H9 (cell line): Measurements from ENCODE around the gene ULBP3. TPM values are rescaled to one million over a fixed set of nuclear protein-coding genes. Genes with fewer than 3 reads are reported as not detected.

Experiments used
- DNase-seq: peaks from one replicate; pipeline ENCODE4 v3.0.0-alpha.2; 2017
- H2AFZ ChIP-seq: one replicate; pipeline ENCODE4 v1.6.1; 2013; ENCODE audit warnings: mild to moderate bottlenecking, low read length, control low read depth, moderate library complexity
- H2AK5ac ChIP-seq: 2 replicates; pipeline ENCODE4 v1.6.1; 2013; ENCODE audit warnings: low read length, control low read depth, mixed read lengths; ENCODE audit not compliant: insufficient read length
- H2BK120ac ChIP-seq: one replicate; pipeline ENCODE4 v1.6.1; 2013; ENCODE audit warnings: low read depth, mild to moderate bottlenecking, low read length, control low read depth, inconsistent platforms; ENCODE audit not compliant: poor library complexity, severe bottlenecking
- H2BK12ac ChIP-seq: 2 replicates; pipeline ENCODE4 v1.6.1; 2013; ENCODE audit warnings: low read length, control low read depth, mixed read lengths, low read depth; ENCODE audit not compliant: insufficient read length
- H2BK15ac ChIP-seq: 2 replicates; pipeline ENCODE4 v1.6.1; 2013; ENCODE audit warnings: low read depth, low read length, control low read depth
- H2BK20ac ChIP-seq: one replicate; pipeline ENCODE4 v1.6.1; 2013; ENCODE audit warnings: low read depth, mild to moderate bottlenecking, low read length, control low read depth, inconsistent platforms; ENCODE audit not compliant: poor library complexity, severe bottlenecking
- H2BK5ac ChIP-seq: 2 replicates; pipeline ENCODE4 v1.6.1; 2013; ENCODE audit warnings: low read length, control low read depth, mixed read lengths; ENCODE audit not compliant: insufficient read length
- H3K14ac ChIP-seq: 2 replicates; pipeline ENCODE4 v1.6.1; 2013; ENCODE audit warnings: low read length, control low read depth; ENCODE audit not compliant: insufficient read depth
- H3K18ac ChIP-seq: 2 replicates; pipeline ENCODE4 v1.6.1; 2013; ENCODE audit warnings: low read depth, mild to moderate bottlenecking, mixed read lengths, low read length, control low read depth; ENCODE audit not compliant: insufficient read length
- H3K23ac ChIP-seq: 2 replicates; pipeline ENCODE4 v1.6.1; 2013; ENCODE audit warnings: low read length, control low read depth, mixed read lengths, low read depth; ENCODE audit not compliant: insufficient read length
- H3K23me2 ChIP-seq: 2 replicates; pipeline ENCODE4 v1.6.1; 2013; ENCODE audit warnings: low read depth, mild to moderate bottlenecking, mixed read lengths, low read length, control low read depth; ENCODE audit not compliant: insufficient read length, poor library complexity, severe bottlenecking
- H3K27ac ChIP-seq: 2 replicates; pipeline ENCODE4 v1.5.1; 2013; ENCODE audit warnings: low read length, control low read depth, mixed read lengths, low read depth; ENCODE audit not compliant: insufficient read length
- H3K27me3 ChIP-seq: 2 replicates; pipeline ENCODE4 v1.6.1; 2013; ENCODE audit warnings: low read length, control low read depth, inconsistent platforms; ENCODE audit not compliant: insufficient read depth
- H3K4ac ChIP-seq: 2 replicates; pipeline ENCODE4 v1.6.1; 2013; ENCODE audit warnings: low read depth, mild to moderate bottlenecking, control low read depth, inconsistent platforms, low read length, moderate library complexity
- H3K4me1 ChIP-seq: 2 replicates; pipeline ENCODE4 v1.6.1; 2013; ENCODE audit warnings: low read length, control low read depth, inconsistent platforms; ENCODE audit not compliant: insufficient read depth
- H3K4me2 ChIP-seq: 2 replicates; pipeline ENCODE4 v1.6.1; 2013; ENCODE audit warnings: low read length, control low read depth, mixed read lengths; ENCODE audit not compliant: insufficient read length, insufficient read depth
- H3K56ac ChIP-seq: 2 replicates; pipeline ENCODE4 v1.6.1; 2013; ENCODE audit warnings: low read depth, mild to moderate bottlenecking, mixed read lengths, low read length, control low read depth; ENCODE audit not compliant: insufficient read length
- H3K79me1 ChIP-seq: 2 replicates; pipeline ENCODE4 v1.6.1; 2013; ENCODE audit warnings: low read depth, mild to moderate bottlenecking, moderate library complexity, low read length, control low read depth, inconsistent platforms; ENCODE audit not compliant: insufficient read depth, poor library complexity, severe bottlenecking
- H3K79me2 ChIP-seq: 2 replicates; pipeline ENCODE4 v1.6.1; 2013; ENCODE audit warnings: low read length, control low read depth, inconsistent platforms; ENCODE audit not compliant: insufficient read depth
- H3K9ac ChIP-seq: 2 replicates; pipeline ENCODE4 v1.6.1; 2013; ENCODE audit warnings: low read length, control low read depth, mixed read lengths; ENCODE audit not compliant: insufficient read length; ENCODE audit errors: extremely low read depth
- H3K9me3 ChIP-seq: one replicate; pipeline ENCODE4 v1.6.1; 2013; ENCODE audit warnings: low read depth, low read length, inconsistent platforms; ENCODE audit not compliant: control insufficient read depth
- H3T11ph ChIP-seq: one replicate; pipeline ENCODE4 v1.6.1; 2013; ENCODE audit warnings: mild to moderate bottlenecking, low read length, control low read depth, inconsistent platforms
- H4K20me1 ChIP-seq: one replicate; pipeline ENCODE4 v1.6.1; 2013; ENCODE audit not compliant: control insufficient read depth, insufficient read length, insufficient read depth
- H4K5ac ChIP-seq: 2 replicates; pipeline ENCODE4 v1.6.1; 2013; ENCODE audit warnings: low read depth, mild to moderate bottlenecking, mixed read lengths, low read length, control low read depth; ENCODE audit not compliant: insufficient read length
- H4K8ac ChIP-seq: replicated peaks from 2 replicates; pipeline ENCODE4 v1.6.1; 2013; ENCODE audit warnings: low read length, control low read depth, mixed read lengths, low read depth; ENCODE audit not compliant: insufficient read length
- H4K91ac ChIP-seq: 2 replicates; pipeline ENCODE4 v1.6.1; 2013; ENCODE audit warnings: low read depth, mild to moderate bottlenecking, moderate library complexity, mixed read lengths, low read length, control low read depth; ENCODE audit not compliant: insufficient read length
- H3K27ac Mint-ChIP-seq, 3 experiments: 2 replicates in 2 of 3; 3 replicates in 1 of 3; pipeline ENCODE4 v1.8.0; 2020 to 2021; ENCODE audit warnings: mixed read lengths in 3 of 3, mild to moderate bottlenecking in 1 of 3, moderate library complexity in 1 of 3
- H3K27me3 Mint-ChIP-seq: 2 replicates; pipeline ENCODE4 v1.8.0; 2021; ENCODE audit warnings: low read depth, mild to moderate bottlenecking, moderate library complexity, mixed read lengths
- H3K36me3 Mint-ChIP-seq, 3 experiments: 2 replicates in 2 of 3; 3 replicates in 1 of 3; pipeline ENCODE4 v1.8.0; 2020 to 2021; ENCODE audit warnings: low read depth in 3 of 3, mixed read lengths in 3 of 3; ENCODE audit not compliant: insufficient read depth in 1 of 3
- H3K4me1 Mint-ChIP-seq, 2 experiments: 2 replicates each; pipeline ENCODE4 v1.8.0; 2020; ENCODE audit warnings: mixed read lengths in 2 of 2
- H3K4me3 Mint-ChIP-seq, 2 experiments: 2 replicates in 1 of 2; 3 replicates in 1 of 2; pipeline ENCODE4 v1.8.0; 2020 to 2021; ENCODE audit warnings: mild to moderate bottlenecking in 2 of 2, mixed read lengths in 2 of 2, moderate library complexity in 1 of 2
- H3K9me3 Mint-ChIP-seq, 2 experiments: 2 replicates in 1 of 2; 3 replicates in 1 of 2; pipeline ENCODE4 v1.8.0; 2020; ENCODE audit warnings: mild to moderate bottlenecking in 2 of 2, mixed read lengths in 2 of 2, moderate library complexity in 1 of 2
- CTCF ChIP-seq: fragments of 200-600 bp; sonication (generic); conservative IDR thresholded peaks from 3 replicates; pipeline ENCODE4 v1.8.0; 2021; ENCODE audit warnings: antibody characterized with exemption, mild to moderate bottlenecking
- WGBS: extraction: QIAGEN DNeasy Blood & Tissue Kit; methylation state at CpG from one replicate; pipeline ENCODE4 v1.1.7; 2013; ENCODE audit warnings: missing lambda C conversion rate, low lambda C conversion rate, mixed read lengths; ENCODE audit not compliant: insufficient read length; ENCODE audit errors: extremely low coverage; 5-methylcytosine and 5-hydroxymethylcytosine counted together
- total RNA-seq: library from RNA; stranded (reverse); gene quantifications from 2 replicates; pipeline ENCODE4 v1.2.1, GENCODE V29; 2021

Gene ULBP3
- total RNA-seq, 1 experiment from 2014 or later, result 5.8 TPM

DNA sequence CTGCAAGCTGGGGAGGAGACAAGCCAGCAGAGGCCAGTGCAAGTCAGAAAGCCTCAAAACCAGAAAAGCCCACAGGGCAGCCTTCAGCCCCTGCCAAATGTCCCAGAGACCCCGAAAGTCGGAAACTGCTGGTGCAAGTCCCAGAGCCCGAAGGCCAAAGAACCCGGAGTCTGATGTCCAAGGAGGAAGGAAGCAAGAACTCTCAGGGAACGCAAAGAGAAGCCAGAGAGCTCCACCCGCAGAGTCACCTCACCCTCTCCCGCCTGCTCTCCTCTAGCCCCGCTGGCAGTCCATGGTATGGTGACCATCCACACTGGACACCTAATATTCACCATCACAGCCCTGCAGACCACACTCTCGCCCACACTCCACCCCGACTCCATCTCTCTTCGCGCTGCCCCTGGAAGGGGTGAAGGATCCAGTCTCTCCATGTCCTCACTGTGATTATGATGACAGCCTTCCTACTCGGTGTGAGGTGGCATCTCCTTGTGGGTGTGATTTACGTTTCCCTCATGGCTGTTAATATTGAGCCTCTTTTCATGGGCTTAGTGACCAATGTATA lies 10.6 kb downstream of the ULBP3 start:
- H2BK5ac ChIP-seq, result no peak overlapping the region
- no peaks in the 10 kb centered on the region for H3K79me1 ChIP-seq
- H3K4me1 Mint-ChIP-seq, result no peaks in the 10 kb centered on the region
- no peak overlapping the region for H3K18ac ChIP-seq
- no peak overlapping the region for H2BK12ac ChIP-seq
- H3T11ph ChIP-seq, result no peak overlapping the region
- no peak overlapping the region for H3K27ac ChIP-seq
- H3K23me2 ChIP-seq, result no peaks in the 10 kb centered on the region
- no peaks in the 10 kb centered on the region; the same call in 1 of the 2 replicates for H3K27me3 ChIP-seq
- no peak overlapping the region for H2BK120ac ChIP-seq
- H3K79me2 ChIP-seq, result no peaks in the 10 kb centered on the region
- no peak overlapping the region for H2AFZ ChIP-seq
- H4K20me1 ChIP-seq, result no peaks in the 10 kb centered on the region
- no peak overlapping the region for H4K8ac ChIP-seq
- no peaks in the 10 kb centered on the region for H3K9me3 ChIP-seq
- no peak overlapping the region for H3K23ac ChIP-seq
- no peak overlapping the region for H2BK15ac ChIP-seq
- no peak for TF ChIP-seq CTCF
- no peak overlapping the region for H3K4ac ChIP-seq
- H3K4me1 ChIP-seq, result no peaks in the 10 kb centered on the region
- no peak overlapping the region for H3K27ac Mint-ChIP-seq
- no peak overlapping the region; the same call in 1 of the 2 replicates for H3K14ac ChIP-seq
- DNase-seq, result no peak
- H3K9me3 Mint-ChIP-seq, result peaks cover 17 to 21% of the 10 kb centered on the region in 2 experiments
- no peak overlapping the region for H2BK20ac ChIP-seq
- H4K5ac ChIP-seq, result no peak overlapping the region
- H3K9ac ChIP-seq, result no peak overlapping the region
- peaks cover 36% of the 10 kb centered on the region for H3K27me3 Mint-ChIP-seq
- H3K4me3 Mint-ChIP-seq, result peak overlapping the region in 1 of 2 experiments; percentile 5; a peak in 1 of 5 replicates
- no peak overlapping the region for H3K56ac ChIP-seq
- H3K36me3 Mint-ChIP-seq, result peaks cover 0 to 9% (median 0%) of the 10 kb centered on the region in 3 experiments; a peak in 4 of 7 replicates
- no CpG with 5 or more reads among the region's 14 CpGs for WGBS
- H2AK5ac ChIP-seq, result no peak overlapping the region
- H4K91ac ChIP-seq, result no peak overlapping the region
- no peak overlapping the region for H3K4me2 ChIP-seq
